ENCODE measurements around the gene SMYD3. TPM values are rescaled to one million over a fixed set of nuclear protein-coding genes. Genes with fewer than 3 reads are reported as not detected.

Gene SMYD3
- total and polyA plus RNA-seq, 10 donors: 12.5 to 33.1 (median 21.0) TPM

DNA sequence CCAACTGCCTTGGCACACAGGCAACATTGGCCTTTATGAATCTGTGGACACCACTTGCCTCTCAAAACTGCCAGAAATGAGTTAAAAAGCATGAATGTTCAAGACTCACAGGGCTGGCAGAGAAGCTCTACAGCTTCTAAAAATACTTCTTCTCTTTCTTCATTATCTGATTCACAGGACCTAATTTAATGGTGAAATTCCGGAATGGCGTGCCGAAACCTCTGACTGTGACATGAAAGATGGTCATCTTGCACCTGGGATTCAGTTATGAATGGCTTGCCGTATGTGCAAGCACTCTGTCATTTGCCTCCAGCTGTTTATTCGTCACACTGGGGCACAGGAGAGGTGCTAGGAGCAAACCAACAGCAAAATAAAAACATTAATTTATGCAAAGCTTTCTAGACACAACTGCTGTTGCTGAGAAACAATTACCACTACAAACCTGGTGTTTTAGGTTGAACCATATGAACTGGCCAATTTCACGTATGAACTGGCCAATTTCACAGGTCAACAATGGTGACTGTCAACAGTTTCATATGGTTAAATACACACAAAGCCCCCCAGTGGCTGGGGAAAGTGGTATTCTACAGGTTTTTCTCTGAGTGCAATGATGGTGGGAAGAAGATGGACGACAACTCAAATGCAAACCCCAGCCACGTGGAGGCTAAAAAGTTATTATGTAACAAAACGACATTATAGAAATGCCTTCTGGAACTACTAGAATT is 704.0 kb downstream of the SMYD3 start:
- DNase-seq: no peak
- Histone ChIP-seq H3K4me1 (peaks cover 3 to 19% (median 10%) of the 10 kb centered on the region in 6 donors), H3K4me3 (no peak overlapping the region), H3K36me3 (no peaks in the 10 kb centered on the region), H3K9me3 (no peaks in the 10 kb centered on the region), H3K27ac (no peak overlapping the region), H3K27me3 (replicated peaks in 1 of 7) (no peaks in the 10 kb centered on the region)
- 93 to 95% (median 95%) methylated on average over 9 of the region's 9 CpGs for WGBS, 5 donors
- TF ChIP-seq CTCF (IDR thresholded peaks at IDR 0.05 in 8 of 11, conservative IDR thresholded peaks at IDR 0.05 in 3 of 11) (no peak), POLR2A (IDR thresholded peaks at IDR 0.05) (no peak), POLR2AphosphoS5 (IDR thresholded peaks at IDR 0.05) (no peak)
- intact Hi-C loops (cut with DNase I; ENCODE audit: low total_unique reads): no loop called here

DNA sequence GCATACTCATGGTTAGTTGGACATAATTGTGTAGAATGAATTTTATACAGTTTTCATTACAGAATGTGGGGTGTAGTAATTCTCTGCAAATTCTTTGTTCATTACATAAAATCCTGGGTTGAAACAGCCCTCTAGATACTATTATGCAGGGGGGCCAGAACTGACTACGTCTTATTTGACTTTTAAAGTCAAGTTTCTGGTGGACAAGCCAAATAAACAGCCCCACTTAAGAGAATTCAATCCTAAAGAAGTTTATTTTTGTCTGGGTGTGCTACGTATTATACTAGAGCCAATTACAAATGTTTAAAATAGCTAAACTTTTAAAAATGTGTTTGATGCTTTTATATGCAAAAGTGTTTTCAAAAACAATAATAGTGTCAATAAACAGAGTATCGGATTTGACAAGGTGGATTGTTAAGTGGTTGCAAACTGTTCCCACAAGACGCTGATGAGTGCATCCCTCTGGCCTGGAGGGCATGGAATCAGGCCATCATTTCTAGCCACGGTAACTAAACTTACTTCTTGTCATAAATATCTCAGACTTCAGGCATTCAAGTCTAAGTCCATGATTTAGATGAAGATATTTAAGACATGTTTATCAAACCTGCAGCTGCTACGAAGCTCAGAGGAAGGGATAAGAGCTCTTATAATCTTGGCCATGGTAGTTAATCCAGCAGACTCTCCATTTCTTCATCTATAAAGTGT is 706.0 kb downstream of the SMYD3 start:
- DNase-seq: no peak
- TF ChIP-seq POLR2AphosphoS5 (IDR thresholded peaks at IDR 0.05) (no peak), POLR2A (IDR thresholded peaks at IDR 0.05) (no peak), CTCF (IDR thresholded peaks at IDR 0.05 in 8 of 11, conservative IDR thresholded peaks at IDR 0.05 in 3 of 11) (no peak)
- no peaks in the 10 kb centered on the region for H3K36me3 ChIP-seq
- no peak overlapping the region for H3K27ac ChIP-seq
- H3K4me1 ChIP-seq: peaks cover 0 to under 1% (median 0%) of the 10 kb centered on the region in 6 donors
- no peaks in the 10 kb centered on the region for H3K9me3 ChIP-seq
- intact Hi-C loops (cut with DNase I; ENCODE audit: low total_unique reads): no loop called here
- 86 to 90% (median 87%) methylated on average over 6 of the region's 6 CpGs for WGBS, 5 donors
- no peaks in the 10 kb centered on the region for H3K27me3 ChIP-seq (replicated peaks in 1 of 7)
- no peak overlapping the region for H3K4me3 ChIP-seq

DNA sequence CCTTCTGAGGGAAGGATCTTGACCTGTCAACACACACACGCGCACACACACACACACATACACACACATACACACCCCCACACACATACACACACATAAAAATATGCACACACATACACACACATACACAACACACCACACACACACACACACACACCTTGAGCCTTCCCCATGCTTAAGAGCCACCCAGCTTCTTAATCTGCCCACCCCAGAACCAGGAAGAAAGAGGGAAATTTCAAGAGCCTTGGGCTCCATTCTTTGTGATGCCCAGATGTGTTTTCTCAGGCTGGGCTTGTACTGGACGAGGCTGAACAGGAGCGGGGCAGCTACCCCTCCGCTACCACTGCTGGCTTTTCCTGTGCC is 708.7 kb downstream of the SMYD3 start:
- 64 to 75% (median 69%) methylated on average over 5 of the region's 5 CpGs for WGBS, 5 donors
- no peak overlapping the region for H3K4me3 ChIP-seq
- H3K36me3 ChIP-seq: no peaks in the 10 kb centered on the region
- no peak overlapping the region for H3K27ac ChIP-seq
- TF ChIP-seq POLR2A (IDR thresholded peaks at IDR 0.05) (no peak), POLR2AphosphoS5 (IDR thresholded peaks at IDR 0.05) (no peak), CTCF (IDR thresholded peaks at IDR 0.05 in 8 of 11, conservative IDR thresholded peaks at IDR 0.05 in 3 of 11) (no peak)
- H3K9me3 ChIP-seq: no peaks in the 10 kb centered on the region
- DNase-seq: no peak
- H3K27me3 ChIP-seq (replicated peaks in 1 of 7): no peaks in the 10 kb centered on the region
- H3K4me1 ChIP-seq: no peaks in the 10 kb centered on the region
- intact Hi-C loops (cut with DNase I; ENCODE audit: low total_unique reads): no loop called here

GRCh38 chr1:245797592-245798348 is 709.3 kb downstream of the SMYD3 start:
- no peak overlapping the region for H3K4me3 ChIP-seq
- H3K9me3 ChIP-seq: no peaks in the 10 kb centered on the region
- 79 to 88% (median 83%) methylated on average over 13 to 14 of the region's 14 CpGs for WGBS, 5 donors
- H3K27me3 ChIP-seq (replicated peaks in 1 of 7): no peaks in the 10 kb centered on the region
- DNase-seq: no peak
- H3K4me1 ChIP-seq: no peaks in the 10 kb centered on the region
- intact Hi-C loops (cut with DNase I; ENCODE audit: low total_unique reads): no loop called here
- H3K27ac ChIP-seq: no peak overlapping the region
- H3K36me3 ChIP-seq: no peaks in the 10 kb centered on the region
- TF ChIP-seq POLR2AphosphoS5 (IDR thresholded peaks at IDR 0.05) (no peak), CTCF (IDR thresholded peaks at IDR 0.05 in 8 of 11, conservative IDR thresholded peaks at IDR 0.05 in 3 of 11) (peak in 1 of 11 experiments; percentile 18)

Measured in spleen (tissue), 11 donors.